ENCODE measurements around the gene DCAF6.

DCAF6 gene

DNA sequence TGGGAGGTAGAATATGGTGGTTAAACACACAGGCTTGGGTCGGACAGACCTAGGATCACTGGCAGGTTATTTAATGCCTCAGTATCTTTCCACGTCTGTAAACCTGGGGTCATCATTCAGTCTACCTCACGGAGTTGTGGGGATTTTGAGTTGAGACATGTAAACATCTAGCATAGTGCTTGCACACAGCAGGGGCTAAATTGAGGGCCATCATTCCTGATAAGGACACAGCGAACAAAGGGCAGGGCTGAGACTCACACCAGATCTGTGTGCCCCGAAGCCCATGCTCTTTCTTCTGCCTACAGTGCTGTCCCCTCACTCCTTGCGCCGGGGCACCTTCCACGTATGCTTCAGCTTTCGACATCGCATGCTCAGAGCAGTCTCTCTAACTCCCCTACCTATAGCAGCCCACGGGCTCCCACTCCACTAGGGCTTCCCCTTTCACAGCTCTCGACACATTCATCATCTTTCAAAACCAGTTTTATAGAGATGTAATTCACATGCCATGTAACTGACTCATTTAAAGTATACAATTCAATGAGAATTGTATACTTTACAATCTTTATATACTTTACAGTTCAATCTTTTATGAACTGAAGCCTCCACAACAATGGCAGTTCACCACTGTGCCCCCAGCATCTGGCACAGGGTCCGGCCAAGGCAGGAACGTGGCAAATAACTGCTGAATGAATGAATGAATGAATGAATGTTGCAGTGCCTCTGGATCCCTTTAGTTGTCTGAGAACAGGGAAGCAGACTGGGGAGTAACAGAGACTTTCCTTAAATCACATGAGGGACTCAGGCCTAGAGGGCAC, 152.2 kb downstream of the DCAF6 start:
- DNase-seq: no peak

DNA sequence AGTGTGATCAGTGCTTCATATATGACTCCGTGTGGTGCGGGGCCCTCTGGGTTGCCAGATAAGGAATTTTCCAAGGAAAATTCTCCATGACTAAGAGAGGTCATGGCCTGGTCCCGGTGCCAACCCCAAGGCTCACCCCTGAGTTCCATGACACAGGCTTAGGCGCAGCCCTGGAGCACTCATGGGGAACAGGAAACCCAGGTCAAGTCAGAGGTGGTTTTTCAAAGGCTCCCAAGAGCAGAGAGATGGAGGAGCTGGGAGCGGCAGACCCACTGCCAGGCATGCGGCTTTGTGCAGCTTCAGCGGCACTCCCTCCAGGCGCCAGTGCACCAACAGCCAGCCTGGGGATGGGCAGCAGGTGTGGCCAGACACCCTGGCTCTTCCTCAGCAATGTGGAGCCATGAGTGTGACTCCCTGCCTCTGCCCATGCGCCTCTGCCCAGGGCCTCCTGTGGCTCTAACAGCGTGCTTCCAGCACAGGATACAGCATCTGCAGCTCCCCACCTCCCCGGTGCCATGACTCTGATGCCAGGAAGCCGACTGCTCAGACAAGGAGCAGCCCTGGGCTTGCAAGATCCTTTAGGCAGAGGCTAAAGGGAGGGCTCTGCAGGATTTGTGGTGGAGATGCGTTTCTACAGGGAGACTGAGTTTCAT, 153.0 kb downstream of the DCAF6 start:
- DNase-seq: no peak

DNA sequence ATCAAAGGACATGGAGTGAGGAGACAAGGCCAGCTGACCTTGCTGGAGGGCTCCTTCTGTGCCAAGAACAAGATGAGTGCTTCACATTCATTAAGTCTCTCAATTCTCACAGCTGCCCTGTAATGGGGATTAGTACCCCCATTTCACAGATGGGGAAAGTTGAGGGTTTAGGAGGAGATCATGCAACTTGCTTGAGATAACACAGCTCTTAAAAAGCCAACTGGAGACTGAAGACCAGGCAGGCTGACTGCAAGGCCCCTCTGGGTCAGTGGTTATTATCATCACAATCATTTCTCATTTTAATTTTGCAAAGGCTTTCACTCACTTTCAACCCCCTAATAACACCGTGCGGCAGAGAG, 153.5 kb downstream of the DCAF6 start:
- no peak for DNase-seq

DNA sequence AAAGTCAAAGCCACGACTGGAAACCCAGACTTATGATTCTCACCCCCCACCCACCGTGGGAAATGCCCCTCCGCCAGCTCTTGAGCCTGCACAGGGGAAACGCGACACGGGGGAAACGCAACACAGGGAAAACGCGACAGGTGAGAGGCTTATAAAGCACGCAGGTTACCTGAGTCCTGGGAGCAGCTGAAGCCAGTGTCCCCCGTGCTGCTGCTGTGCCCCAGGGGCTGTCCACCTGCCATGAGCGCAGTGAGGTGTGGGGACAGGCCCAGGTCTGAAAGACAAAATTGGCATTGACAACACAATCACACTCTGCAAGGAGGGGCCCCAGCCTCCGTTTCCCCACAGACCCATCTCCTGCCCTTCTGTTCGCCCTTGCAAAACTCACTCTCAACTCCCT, 153.9 kb downstream of the DCAF6 start:
- DNase-seq: no peak

DNA sequence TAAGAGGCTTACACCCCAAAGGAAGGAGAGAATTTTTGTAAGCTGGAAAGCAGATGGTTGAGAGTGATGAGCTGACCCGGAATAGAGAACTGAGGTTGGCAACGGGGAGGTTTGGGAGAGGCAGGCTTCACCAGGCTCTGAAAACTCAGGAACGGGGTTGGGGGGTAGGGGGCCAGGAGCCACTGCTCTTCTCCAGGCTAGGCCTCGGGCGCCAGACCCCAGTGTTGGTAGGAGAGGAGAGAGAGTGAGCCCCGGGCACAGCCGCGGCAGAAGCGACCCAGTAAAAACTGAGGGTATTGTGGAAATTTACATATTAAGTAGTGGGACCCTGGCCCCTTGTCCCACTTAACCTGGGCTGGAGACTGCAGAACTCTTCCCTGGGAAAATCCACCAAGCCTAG, 154.6 kb downstream of the DCAF6 start:
- no peak for DNase-seq

DNA sequence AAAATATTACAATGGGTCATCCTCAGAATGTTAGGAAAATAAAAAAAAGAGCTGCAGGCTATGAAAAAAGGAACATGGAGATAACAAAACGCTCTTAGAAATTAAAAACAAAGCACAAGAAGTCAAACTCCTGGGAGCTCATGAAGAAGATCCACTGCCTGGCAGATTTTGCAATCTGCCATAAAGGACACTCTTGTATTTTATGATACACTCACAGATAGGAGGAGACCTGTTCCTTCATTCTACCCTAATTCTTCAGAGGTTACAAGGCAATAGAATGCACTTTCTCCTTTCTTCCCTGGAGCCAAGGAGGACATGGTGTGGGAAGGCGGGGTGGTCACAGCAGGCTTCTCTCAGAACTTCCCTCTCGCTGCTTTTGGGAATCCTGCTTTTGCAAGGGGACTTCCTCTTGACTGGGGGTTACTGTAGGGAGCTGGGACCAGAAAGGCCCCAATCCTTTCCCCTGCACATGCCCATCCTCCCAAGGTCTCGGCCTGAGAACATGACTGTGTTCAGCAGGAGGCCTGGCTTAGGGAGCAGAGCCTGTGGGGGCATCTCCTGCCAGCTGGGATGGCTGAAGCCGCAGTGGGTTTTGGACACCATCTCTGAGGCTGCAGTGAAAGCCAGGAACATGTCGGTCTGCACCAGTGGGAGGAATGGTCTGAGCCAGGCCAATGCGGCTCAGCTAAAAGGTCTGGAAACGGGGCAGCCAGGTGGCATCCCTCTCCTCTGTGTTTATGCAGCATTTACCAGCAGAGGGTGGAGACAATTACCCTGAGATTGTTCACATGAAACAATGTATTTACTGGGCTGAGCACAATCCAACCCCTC, 155.5 kb downstream of the DCAF6 start:
- no peak for DNase-seq

DNA sequence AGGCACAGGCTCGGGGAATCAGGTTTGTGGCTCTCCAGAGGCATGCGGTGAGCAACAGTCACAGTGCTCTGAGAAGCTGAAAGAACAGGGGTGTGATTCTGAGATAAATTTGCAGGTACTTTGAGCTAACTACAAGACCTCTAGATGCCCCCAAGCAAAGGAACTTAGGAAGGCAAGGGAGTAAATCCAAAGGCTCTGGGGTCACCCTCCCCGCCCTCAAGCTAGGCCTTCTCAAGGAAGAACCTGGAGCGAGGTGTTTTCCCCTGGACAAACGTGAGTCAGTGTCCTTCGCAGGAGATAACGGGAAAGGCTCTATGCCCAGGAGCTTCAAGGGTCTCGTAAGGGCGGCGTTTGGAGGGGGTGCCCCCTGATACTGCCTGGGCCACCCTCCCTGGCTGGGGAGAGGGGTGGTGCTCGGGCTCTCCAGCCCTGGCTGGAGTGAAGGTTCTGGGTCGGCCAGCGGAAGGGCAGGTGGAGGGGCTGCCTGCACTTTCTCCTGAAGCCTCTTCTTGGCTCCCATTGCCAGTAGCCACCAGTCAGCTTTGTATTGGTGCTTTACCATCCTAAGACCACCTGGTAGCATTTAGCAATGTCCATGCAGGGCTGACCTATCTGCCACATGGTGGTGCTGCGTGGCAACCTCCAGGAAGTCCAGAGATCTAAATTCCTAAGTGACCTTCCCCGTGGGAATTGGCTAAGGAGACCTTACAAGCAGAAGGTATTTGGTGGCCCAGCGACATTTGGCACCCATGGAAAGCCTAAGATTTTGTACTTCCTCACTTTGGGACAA, 156.3 kb downstream of the DCAF6 start:
- DNase-seq: no peak

DNA sequence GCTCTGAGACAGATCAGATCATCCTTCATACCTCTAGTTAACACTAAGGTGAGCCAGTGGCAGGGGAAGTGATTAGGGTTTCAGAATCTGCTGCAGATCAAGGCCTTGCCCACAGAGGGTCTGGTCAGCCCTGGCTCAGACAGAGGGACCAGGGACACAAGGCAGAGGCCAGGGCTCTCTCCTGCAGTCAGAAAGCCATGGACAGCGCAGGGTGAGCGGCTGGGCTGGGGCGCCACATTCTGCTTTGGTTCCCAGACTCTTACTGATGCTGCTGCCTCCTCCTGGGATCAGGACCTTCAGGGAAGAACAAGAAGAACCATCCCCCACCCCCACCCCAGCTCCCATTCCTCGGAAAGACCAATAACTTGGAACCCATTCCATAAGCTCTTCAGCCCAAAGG, 157.1 kb downstream of the DCAF6 start:
- no peak for DNase-seq

DNA sequence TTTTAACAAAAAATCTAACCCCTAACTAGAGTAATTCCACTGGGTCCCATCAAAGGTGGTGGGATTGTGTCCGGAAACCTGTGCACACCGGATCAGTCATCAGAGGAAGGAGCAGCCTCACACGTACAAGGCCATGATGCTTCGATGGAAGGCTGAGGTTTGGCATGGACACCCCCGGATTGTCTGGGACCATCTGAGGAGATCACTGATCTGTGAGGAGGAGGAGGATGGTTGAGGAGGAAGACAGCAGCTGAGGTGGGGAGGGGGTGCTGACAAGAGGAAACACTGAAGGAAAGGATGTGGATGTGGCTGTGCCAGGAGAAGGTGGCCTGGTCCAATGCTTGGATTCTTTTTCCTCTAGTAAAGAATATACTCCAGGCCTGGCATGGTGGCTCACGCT, 159.0 kb downstream of the DCAF6 start:
- DNase-seq: no peak

DNA sequence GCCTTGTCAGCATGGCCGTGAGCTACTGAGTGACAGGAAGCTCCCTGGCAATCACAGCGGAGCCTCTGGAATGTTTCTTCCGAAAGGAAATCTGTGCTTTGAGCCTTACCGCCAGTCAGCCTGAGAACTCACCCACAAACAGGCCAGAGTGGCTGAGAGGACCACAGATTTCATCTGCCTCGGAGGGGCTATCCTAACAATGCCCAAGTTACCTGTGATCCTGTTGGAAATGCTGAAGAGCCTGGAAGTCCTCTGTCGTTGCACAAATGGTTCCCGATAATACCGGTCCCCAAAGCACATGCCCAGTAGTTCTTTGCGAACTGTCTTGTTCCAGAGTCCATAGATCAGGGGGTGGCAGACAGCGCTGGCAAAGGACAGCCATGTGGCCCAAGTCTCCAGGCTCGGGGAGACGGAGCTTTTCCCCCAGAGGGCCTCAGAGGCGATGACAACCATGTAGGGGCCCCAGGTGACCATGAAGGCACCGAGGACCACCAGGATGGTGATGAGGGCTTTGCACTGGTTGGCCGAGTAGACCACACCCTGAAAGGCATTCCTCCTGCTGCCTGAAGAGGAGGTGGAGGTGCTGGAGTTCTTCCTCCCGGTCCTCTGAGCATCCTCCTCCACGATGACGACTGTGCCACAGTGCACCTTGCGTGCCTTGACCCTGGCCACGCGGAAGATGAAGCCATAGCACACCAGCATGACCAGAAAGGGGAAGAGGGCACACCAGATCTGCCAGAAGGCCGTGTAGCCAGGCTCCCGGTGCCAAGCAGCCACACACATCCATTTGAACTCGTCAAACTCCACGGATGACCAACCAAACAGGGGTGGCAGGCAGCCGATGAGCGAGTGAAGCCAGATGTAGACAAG, 160.0 kb downstream of the DCAF6 start:
- DNase-seq: no peak

DNA sequence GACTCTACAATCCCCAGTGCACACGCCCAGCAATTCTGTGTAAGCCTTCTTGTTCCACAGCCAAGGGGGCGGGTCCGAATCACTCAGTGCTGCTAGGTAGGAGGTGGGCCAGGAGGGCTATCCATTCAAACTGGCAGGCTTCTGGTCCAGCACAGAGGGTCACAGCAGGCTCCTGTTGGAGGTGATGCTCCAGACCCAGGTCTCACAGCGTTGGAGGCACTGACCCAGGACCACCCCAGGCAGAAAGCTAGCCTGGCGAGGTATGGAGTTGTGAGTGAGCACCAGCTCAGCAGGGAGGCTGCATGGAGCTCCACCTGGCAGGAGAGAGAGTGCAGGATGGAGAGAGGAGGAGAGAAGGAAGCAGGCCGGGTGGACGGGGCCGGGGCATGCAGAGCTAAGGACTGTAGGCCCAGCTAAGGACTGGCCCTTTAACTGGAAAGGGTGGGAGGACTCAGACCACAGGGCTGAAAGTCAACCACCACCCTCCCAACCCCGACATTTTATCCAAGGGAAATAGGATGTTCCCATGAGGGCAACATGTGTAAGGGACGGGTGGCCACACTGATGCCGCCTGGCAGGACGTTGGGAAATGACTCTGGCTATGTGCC, 161.5 kb downstream of the DCAF6 start:
- DNase-seq: no peak

DNA sequence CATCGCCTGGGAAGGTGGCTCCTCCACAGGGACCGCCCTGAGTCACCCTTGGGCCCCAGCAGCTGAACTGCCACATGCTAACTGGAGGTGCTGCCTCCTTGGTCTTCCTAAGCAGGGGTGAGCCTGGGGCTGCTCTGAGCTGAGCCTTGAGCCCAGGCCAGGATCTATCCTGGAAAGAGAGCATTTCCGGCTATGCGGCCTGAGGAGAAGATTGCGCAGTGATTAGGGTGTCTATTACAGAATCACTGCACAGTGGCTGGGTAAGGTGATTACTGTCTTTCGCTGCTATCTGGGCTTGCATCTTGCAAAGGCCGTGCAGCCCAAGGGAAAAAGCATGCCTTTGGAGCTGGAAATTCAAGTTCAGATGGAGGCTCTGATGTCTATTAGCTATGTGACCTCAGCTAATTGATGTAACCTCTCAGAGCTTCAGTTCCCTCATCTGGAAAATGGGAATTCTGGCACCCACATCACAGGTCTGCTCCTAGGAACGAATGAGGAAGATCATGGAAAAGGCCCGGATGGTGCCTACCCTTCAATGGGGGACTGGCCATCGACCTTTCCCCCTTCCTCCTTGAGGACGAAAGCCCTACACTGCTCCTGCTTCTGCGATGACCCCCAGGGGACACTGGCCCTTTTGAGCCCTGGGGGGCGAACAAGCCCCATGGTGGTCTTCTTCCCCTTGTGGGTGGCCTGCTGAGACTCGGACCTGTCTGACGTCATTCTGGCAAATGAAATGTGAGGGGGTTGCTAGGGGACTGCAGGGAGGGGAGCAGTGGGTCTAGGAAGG, 162.2 kb downstream of the DCAF6 start:
- no peak for DNase-seq

DNA sequence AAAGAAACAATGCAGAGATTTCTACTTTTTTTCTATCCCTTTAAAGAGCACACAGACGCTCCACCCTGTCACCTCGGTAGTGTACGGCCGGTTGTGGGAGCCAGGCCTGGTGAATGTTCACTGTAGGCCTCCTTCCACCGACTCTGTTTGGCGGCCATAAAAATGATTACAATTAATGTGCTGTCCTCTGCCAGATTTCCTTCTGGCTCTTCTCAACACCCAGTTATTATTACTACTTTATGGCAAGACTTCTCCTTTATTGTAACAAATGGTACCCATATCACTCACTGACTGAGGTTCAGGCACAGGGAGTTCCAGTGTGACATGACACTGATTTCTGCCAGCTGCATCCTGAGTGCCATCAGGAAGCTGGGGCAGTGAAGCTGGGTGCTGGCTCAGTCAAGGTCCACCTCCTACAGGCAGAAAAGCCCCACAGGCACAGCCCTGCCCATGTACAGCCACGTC, 162.9 kb downstream of the DCAF6 start:
- DNase-seq: no peak

DNA sequence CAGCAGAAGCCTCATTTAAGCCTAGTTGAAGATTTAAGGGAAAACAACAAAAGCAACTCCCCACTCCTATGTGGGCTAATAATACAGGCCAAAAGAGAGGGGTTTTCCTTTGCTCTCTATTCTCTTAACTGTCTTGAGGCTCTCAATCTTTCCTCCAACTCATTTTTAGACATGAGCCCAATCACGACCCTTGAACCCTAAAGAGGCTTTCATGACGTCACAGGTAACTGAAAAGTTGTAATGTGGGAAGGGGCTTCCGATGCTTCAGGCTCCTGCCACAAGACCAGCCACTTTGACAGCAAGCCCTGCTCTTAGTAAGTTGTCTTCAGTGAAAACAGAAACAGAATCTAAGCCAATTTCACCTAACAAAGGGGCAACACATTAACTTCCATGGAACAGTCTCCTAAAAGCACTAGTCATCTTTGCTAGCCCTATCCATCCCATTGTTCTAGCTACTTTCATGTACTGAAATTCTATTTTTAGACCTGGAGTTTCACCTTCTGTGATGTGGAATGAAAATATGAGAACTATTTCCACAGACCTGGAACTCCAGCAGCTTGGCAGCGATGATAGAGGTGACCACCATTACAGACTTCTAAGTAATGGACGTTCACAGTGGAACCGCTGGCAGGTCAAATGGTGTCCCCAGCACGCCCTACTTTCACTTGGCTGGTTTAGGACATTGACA, 164.0 kb downstream of the DCAF6 start:
- DNase-seq: no peak

DNA sequence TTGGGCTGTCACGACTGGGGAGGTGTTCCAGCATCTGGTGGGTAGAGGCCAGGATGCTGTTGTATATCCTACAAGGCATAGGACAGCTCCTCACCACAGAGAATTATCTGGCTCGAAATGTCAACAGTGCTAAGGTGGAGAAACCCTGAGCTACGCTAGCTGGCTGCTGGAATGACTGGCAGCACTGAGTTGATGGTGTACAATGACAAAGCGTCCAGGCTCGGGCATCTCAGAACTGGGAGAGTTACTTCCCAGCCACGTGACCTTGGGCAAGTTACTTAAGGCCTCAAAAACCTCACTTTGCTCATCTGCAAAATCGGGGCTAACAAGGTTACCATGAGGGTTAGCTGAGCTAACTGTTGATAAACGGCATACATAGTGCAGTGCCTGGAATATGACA, 164.9 kb downstream of the DCAF6 start:
- DNase-seq: no peak

DNA sequence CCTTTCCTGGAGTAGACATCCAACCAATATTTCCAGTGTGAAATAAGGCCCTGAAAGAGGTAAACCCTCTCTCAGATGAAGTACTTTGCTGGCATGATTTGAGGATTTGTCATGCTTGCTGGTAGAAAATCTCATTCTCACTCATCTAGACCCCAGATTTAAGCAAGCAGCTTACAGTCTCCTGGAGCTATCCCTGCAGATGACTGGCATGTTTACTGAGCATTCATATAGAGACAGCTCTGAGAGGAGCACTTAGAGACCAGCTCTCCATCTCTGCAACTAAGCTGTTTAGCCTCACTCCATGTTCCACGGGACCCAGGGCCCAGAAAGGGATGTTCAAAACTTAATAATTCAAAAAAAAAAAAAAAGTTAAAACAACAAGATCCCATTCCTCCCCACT, 166.0 kb downstream of the DCAF6 start:
- DNase-seq: no peak

DNA sequence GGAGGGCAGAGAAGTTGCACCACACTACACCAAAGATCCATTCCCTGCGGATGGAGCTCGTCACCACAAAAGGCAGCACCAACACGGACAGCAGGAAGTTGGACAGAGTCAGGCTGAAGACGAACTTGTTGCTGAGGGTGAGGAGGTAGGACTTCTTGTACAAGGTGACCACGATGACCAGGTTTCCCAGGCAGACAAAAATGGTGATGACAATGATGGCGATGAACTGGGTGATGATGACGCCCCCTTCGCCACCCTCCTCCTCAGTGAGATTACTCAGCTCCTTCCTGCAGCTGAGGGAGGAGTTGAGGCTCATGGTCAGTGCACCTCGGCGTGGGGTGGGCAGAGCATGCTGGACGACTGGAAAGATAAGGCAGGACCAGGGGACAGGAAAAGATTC, 168.1 kb downstream of the DCAF6 start:
- DNase-seq: no peak

DNA sequence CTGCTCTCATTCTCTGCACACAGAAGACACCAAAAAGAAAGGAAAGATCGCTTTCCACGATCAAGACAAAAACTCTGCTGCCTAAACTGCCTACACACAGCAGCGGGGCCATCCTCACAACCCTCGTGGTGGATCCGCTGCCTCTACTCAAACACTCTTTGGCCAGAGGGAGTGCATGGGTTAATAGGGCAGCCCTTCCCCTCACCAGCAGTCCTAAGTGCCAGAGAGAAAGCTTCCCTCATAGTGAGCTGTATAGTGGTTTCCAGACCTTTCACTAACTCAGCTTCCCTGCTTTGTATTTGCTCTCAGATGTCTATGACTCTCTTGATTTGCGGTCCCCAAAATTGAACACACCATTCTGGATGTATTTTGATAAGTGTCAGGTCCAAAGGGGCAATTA, 169.4 kb downstream of the DCAF6 start:
- DNase-seq: no peak

DNA sequence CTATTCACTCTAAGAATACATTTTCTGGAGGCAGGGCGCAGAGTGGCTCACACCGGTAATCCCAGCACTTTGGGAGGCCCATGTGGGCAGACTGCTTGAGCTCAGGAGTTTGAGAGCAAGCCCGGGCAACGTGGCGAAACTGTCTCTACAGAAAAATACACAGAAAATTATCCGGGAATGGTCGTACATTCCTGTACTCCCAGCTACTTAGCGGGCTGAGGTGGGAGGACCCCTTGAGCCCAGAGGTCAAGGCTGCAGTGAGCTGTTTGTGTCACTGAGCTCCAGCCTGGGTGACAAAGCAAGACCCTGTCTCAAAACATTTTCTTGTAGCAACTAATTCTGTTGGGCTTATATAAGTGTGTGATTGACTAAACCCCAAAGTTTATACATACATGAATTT, 169.8 kb downstream of the DCAF6 start:
- DNase-seq: no peak

Data from NCI-H1930 (cell line).